Measurements from ENCODE around the gene ALPL. TPM values are rescaled to one million over a fixed set of nuclear protein-coding genes. Genes with fewer than 3 reads are reported as not detected.
A peak's percentile ranks its signal among the peaks of the same experiment; 100 is the strongest.

Gene ALPL
- total and polyA plus RNA-seq, 9 of the 15 experiments (the other 6 are each of a cell fraction or from before 2014, with no cell fraction given), result 0.04 to 0.38 (median 0.18) TPM; not detected in 4

DNA sequence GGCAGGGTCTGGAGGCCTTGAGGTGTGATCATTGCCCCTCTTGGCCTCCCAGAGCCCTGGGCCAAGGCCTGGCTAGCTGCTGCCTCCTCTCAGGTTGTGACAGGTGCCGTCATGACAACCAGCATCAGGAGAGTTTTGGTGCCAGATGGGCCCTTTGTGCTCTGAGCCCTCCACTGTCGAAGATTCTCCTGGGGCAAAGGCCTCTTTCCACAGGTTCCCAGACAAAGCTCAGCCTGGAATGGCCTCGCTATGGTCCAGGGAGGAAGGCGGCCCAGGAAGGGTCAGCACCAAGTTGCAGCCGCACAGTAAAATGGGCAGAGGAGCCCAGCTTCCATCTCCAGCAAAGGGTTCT, 78.4 kb downstream of the ALPL start:
- Histone ChIP-seq H3K4me3 (no peak overlapping the region), H4K20me1 (replicated peaks; ENCODE audit: control insufficient read depth, insufficient read depth, low read length) (no peaks in the 10 kb centered on the region; the same call in 1 of the 2 replicates), H3K4me2 (ENCODE audit: insufficient read depth, low read length) (no peak overlapping the region), H3K4me1 (replicated peaks in 1 of 2; ENCODE audit: control insufficient read depth in 2 of 2, insufficient read depth in 2 of 2, low read length in 2 of 2) (peaks cover 21 to 36% of the 10 kb centered on the region in 2 experiments; a peak in 4 of 5 replicates), H3K9me1 (ENCODE audit: control insufficient read depth, insufficient read depth, low read length) (no peaks in the 10 kb centered on the region), H3K27me3 (ENCODE audit: control insufficient read depth in 2 of 2, insufficient read depth in 2 of 2, low read length in 2 of 2) (peaks cover 10 to 37% of the 10 kb centered on the region in 2 experiments), H3K9me3 (replicated peaks; ENCODE audit: control insufficient read depth, insufficient read depth, low read depth, low read length) (no peaks in the 10 kb centered on the region), H3K36me3 (ENCODE audit: control insufficient read depth, insufficient read depth, low read length) (no peaks in the 10 kb centered on the region), H2AFZ (ENCODE audit: low read depth, low read length) (no peak overlapping the region), H3K9ac (ENCODE audit: insufficient read depth in 1 of 2, low read depth in 2 of 2, low read length in 2 of 2) (peak overlapping the region in 1 of 2 experiments; percentile 50; a peak in 1 of 4 replicates), H3K79me2 (ENCODE audit: control insufficient read depth, insufficient read depth, low read length) (no peaks in the 10 kb centered on the region), H3K27ac (ENCODE audit: extremely low read depth, low read depth, low read length) (no peak overlapping the region)
- ChIA-PET CTCF (ENCODE audit: low intra/inter-chr PET ratio) (no interaction called here), POLR2A (interaction anchor here (0.5 to 1.7 kb wide), 2 partner anchors 9 to 11 kb away, joined by 4 read pairs; no protein-coding TSS in a partner anchor)
- intact Hi-C loops (cut with micrococcal nuclease) (no loop called here), in situ Hi-C loops (cut with MboI) (loop anchor here (5.0 kb wide), 1 partner anchor 75 kb away; no protein-coding TSS in a partner anchor)
- FAIRE-seq, result no peak
- no peak for DNase-seq (ENCODE audit: extremely low read depth in 1 of 4, low spot score in 3 of 4)
- TF ChIP-seq BCOR (IDR thresholded peaks at IDR 0.05), result no peak
- TF ChIP-seq, protein P1, sequence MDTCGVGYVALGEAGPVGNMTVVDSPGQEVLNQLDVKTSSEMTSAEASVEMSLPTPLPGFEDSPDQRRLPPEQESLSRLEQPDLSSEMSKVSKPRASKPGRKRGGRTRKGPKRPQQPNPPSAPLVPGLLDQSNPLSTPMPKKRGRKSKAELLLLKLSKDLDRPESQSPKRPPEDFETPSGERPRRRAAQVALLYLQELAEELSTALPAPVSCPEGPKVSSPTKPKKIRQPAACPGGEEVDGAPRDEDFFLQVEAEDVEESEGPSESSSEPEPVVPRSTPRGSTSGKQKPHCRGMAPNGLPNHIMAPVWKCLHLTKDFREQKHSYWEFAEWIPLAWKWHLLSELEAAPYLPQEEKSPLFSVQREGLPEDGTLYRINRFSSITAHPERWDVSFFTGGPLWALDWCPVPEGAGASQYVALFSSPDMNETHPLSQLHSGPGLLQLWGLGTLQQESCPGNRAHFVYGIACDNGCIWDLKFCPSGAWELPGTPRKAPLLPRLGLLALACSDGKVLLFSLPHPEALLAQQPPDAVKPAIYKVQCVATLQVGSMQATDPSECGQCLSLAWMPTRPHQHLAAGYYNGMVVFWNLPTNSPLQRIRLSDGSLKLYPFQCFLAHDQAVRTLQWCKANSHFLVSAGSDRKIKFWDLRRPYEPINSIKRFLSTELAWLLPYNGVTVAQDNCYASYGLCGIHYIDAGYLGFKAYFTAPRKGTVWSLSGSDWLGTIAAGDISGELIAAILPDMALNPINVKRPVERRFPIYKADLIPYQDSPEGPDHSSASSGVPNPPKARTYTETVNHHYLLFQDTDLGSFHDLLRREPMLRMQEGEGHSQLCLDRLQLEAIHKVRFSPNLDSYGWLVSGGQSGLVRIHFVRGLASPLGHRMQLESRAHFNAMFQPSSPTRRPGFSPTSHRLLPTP (IDR thresholded peaks at IDR 0.05; ENCODE audit: borderline replicate concordance, extremely low read depth, insufficient read length), result no peak
- 0 out of 2 replicates have a peak, but pooled peaks have one; percentile 14 for TF ChIP-seq ZNF121 (CRISPR knock-in tag; conservative IDR thresholded peaks at IDR 0.05)
- TF ChIP-seq ZNF224 (CRISPR knock-in tag; IDR thresholded peaks at IDR 0.05), result no peak
- no peak for TF ChIP-seq MYBL2 (IDR thresholded peaks at IDR 0.05; ENCODE audit: low read depth)
- TF ChIP-seq MYBL2 (CRISPR knock-in tag; IDR thresholded peaks at IDR 0.05; ENCODE audit: borderline replicate concordance), result peak; percentile 70; the same call in 1 of the 2 replicates
- TF ChIP-seq, protein P2, sequence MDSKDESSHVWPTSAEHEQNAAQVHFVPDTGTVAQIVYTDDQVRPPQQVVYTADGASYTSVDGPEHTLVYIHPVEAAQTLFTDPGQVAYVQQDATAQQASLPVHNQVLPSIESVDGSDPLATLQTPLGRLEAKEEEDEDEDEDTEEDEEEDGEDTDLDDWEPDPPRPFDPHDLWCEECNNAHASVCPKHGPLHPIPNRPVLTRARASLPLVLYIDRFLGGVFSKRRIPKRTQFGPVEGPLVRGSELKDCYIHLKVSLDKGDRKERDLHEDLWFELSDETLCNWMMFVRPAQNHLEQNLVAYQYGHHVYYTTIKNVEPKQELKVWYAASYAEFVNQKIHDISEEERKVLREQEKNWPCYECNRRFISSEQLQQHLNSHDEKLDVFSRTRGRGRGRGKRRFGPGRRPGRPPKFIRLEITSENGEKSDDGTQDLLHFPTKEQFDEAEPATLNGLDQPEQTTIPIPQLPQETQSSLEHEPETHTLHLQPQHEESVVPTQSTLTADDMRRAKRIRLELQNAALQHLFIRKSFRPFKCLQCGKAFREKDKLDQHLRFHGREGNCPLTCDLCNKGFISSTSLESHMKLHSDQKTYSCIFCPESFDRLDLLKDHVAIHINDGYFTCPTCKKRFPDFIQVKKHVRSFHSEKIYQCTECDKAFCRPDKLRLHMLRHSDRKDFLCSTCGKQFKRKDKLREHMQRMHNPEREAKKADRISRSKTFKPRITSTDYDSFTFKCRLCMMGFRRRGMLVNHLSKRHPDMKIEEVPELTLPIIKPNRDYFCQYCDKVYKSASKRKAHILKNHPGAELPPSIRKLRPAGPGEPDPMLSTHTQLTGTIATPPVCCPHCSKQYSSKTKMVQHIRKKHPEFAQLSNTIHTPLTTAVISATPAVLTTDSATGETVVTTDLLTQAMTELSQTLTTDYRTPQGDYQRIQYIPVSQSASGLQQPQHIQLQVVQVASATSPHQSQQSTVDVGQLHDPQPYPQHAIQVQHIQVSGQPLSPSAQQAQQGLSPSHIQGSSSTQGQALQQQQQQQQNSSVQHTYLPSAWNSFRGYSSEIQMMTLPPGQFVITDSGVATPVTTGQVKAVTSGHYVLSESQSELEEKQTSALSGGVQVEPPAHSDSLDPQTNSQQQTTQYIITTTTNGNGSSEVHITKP (IDR thresholded peaks at IDR 0.05; ENCODE audit: partially characterized antibody), result no peak
- no peak for TF ChIP-seq ZBTB17 (CRISPR knock-in tag; IDR thresholded peaks at IDR 0.05)
- TF ChIP-seq ZNF282 (CRISPR knock-in tag; IDR thresholded peaks at IDR 0.05), result peak; percentile 46; the same call in 1 of the 2 replicates
- 0 out of 2 replicates have a peak, but pooled peaks have one; percentile 36 for TF ChIP-seq ZNF124 (CRISPR knock-in tag; IDR thresholded peaks at IDR 0.05)
- WGBS (ENCODE audit: insufficient coverage, low coverage, missing lambda C conversion rate), result 44% methylated on average over 5 of the region's 5 CpGs
- BruUV-seq (replicated peaks), result no TSS peak
- no peak for ATAC-seq
